Mucosa of descending colon (tissue), 3 donors: ENCODE measurements around the gene KRTAP15-1. TPM values are rescaled to one million over a fixed set of nuclear protein-coding genes. Genes with fewer than 3 reads are reported as not detected.

Source experiments
- ATAC-seq: fragments of 200-7000 bp; cut with Tn5 transposase; one replicate; pipeline ENCODE4 v1.9.1; 2020; ENCODE audit warnings: mild to moderate bottlenecking, moderate library complexity
- DNase-seq, 3 donors: peaks; one replicate each; pipeline ENCODE4 v3.0.0-alpha.2; 2020
- H3K36me3 ChIP-seq: fragments of 200-600 bp; one replicate; pipeline ENCODE4 v1.8.0; 2021; ENCODE audit warnings: low read depth, mild to moderate bottlenecking
- H3K4me1 ChIP-seq: fragments of 200-600 bp; one replicate; pipeline ENCODE4 v1.8.0; 2021; ENCODE audit warnings: low read depth, mild to moderate bottlenecking
- H3K4me3 ChIP-seq: fragments of 200-600 bp; one replicate; pipeline ENCODE4 v1.8.0; 2021; ENCODE audit warnings: mild to moderate bottlenecking
- H3K9me3 ChIP-seq: fragments of 200-600 bp; one replicate; pipeline ENCODE4 v1.8.0; 2021; ENCODE audit warnings: mild to moderate bottlenecking
- intact Hi-C, 2 donors: fragments of 100-400 bp; cut with DNase I in 1 of 2; cut with micrococcal nuclease in 1 of 2; formaldehyde crosslinking; loops; one replicate each; pipeline versions ENCODE4 v1.11.0 to v1.11.1; 2022; cut with DNase I, micrococcal nuclease
- total RNA-seq, 3 donors: library from RNA; stranded (reverse); fragmentation: NEBNext Ultra II Directional in 2 of 3; extraction: Animal tissue kit (Norgen Biotek cat#: 25700) in 2 of 3; gene quantifications; one replicate each; pipeline versions ENCODE4 v1.2.1 to v1.2.4, GENCODE V29; 2021 to 2023
- TF ChIP-seq, protein P1 (sequence below): fragments of 200-600 bp; IDR thresholded peaks from one replicate; pipeline ENCODE4 v1.8.0; 2022; ENCODE audit warnings: antibody characterized with exemption, mild to moderate bottlenecking
- donor health status: DM: no; HTN: no; CAD: no; lungs with moderate emphysema.
- donor health status: DM: no; HTN: no; CAD: no.
- donor health status: DM: no; HTN: yes; CAD: no.

The KRTAP15-1 gene
- total RNA-seq, 3 donors from 2014 or later, result not detected

- Histone ChIP-seq H3K4me1 (no peaks in the 10 kb centered on the region), H3K9me3 (peaks cover 39% of the 10 kb centered on the region), H3K4me3 (no peak overlapping the region), H3K36me3 (no peaks in the 10 kb centered on the region)
- intact Hi-C loops, result no loop called here
- TF ChIP-seq, protein P1, sequence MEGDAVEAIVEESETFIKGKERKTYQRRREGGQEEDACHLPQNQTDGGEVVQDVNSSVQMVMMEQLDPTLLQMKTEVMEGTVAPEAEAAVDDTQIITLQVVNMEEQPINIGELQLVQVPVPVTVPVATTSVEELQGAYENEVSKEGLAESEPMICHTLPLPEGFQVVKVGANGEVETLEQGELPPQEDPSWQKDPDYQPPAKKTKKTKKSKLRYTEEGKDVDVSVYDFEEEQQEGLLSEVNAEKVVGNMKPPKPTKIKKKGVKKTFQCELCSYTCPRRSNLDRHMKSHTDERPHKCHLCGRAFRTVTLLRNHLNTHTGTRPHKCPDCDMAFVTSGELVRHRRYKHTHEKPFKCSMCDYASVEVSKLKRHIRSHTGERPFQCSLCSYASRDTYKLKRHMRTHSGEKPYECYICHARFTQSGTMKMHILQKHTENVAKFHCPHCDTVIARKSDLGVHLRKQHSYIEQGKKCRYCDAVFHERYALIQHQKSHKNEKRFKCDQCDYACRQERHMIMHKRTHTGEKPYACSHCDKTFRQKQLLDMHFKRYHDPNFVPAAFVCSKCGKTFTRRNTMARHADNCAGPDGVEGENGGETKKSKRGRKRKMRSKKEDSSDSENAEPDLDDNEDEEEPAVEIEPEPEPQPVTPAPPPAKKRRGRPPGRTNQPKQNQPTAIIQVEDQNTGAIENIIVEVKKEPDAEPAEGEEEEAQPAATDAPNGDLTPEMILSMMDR, result no peak
- DNase-seq (no peak), ATAC-seq (no peak)
These were observed 37.9 kb downstream of the KRTAP15-1 start for GRCh38 chr21:30478004-30478403.

GRCh38 chr21:30479259-30479658, 39.2 kb downstream of the KRTAP15-1 start:
- intact Hi-C loops, result no loop called here
- H3K4me3 ChIP-seq, result no peak overlapping the region
- ATAC-seq (no peak), DNase-seq (no peak)
- H3K36me3 ChIP-seq, result no peaks in the 10 kb centered on the region
- H3K9me3 ChIP-seq, result peaks cover 38% of the 10 kb centered on the region
- TF ChIP-seq, protein P1, result no peak
- no peaks in the 10 kb centered on the region for H3K4me1 ChIP-seq

- Histone ChIP-seq H3K36me3 (no peaks in the 10 kb centered on the region), H3K4me1 (no peaks in the 10 kb centered on the region), H3K9me3 (peaks cover 42% of the 10 kb centered on the region), H3K4me3 (no peak within 1 kb of the TSS)
- no peak for DNase-seq
- intact Hi-C loops, result no loop called here
- TF ChIP-seq, protein P1, result no peak
- ATAC-seq, result no peak
These were observed 40.1 kb downstream of the KRTAP15-1 start, which contains the start of gene KRTAP19-1 for GRCh38 chr21:30480145-30480544. TSS of gene KRTAP19-1 (minus strand) at chr21:30480367. CDS start at chr21:30480317, 50 bp downstream.

GRCh38 chr21:30482130-30482529, 42.1 kb downstream of the KRTAP15-1 start:
- DNase-seq, result no peak
- ATAC-seq, result no peak
- H3K36me3 ChIP-seq, result no peaks in the 10 kb centered on the region
- H3K4me1 ChIP-seq, result no peaks in the 10 kb centered on the region
- TF ChIP-seq, protein P1, result no peak
- H3K4me3 ChIP-seq, result no peak overlapping the region
- H3K9me3 ChIP-seq, result peaks cover 57% of the 10 kb centered on the region
- intact Hi-C loops, result no loop called here

- no peak for ATAC-seq
- no peak for DNase-seq
- TF ChIP-seq, protein P1, result no peak
- H3K4me3 ChIP-seq, result no peak overlapping the region
- H3K4me1 ChIP-seq, result no peaks in the 10 kb centered on the region
- H3K36me3 ChIP-seq, result no peaks in the 10 kb centered on the region
- H3K9me3 ChIP-seq, result peaks cover 54% of the 10 kb centered on the region
- intact Hi-C loops, result no loop called here
These were observed 46.1 kb downstream of the KRTAP15-1 start for GRCh38 chr21:30486180-30486579.

DNA sequence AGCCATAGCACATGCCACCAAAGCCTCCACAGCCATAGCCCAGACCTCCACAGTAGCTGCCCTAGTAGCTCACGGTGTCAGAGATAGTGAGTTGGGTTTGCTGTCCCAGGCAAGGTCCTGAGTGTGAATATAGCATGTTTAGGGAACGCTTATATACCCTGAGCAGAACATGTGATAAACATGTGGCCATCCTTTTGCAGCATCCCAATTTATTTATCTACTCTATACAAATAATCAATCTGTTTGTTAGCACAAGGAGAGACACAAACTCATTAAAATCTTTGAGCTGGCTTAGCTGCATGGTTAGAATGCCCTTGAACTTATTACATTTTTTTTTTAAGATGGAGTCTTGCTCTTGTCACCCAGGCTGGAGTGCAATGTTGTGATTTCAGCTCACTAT, 47.3 kb downstream of the KRTAP15-1 start, which contains the start of gene KRTAP19-2:
KRTAP19-2 (minus strand) TSS at position 101 of the 400 bp plus-strand sequence; CDS start at position 13, 88 bp downstream.
- intact Hi-C loops, result no loop called here
- peaks cover 43% of the 10 kb centered on the region for H3K9me3 ChIP-seq
- ATAC-seq (no peak), DNase-seq (no peak)
- TF ChIP-seq, protein P1, result no peak
- H3K4me1 ChIP-seq, result no peaks in the 10 kb centered on the region
- H3K4me3 ChIP-seq, result no peak within 1 kb of the TSS
- no peaks in the 10 kb centered on the region for H3K36me3 ChIP-seq
